Urothelium cell line (cell line): ENCODE data around the gene CFHR2.
A peak's percentile ranks its signal among the peaks of the same experiment; 100 is the strongest.
"Not testable (repeated sequence)": the region's sequence is repeated elsewhere in the genome, so short reads cannot be mapped to it uniquely, and the experiment has no call there.

Experiments
- DNase-seq: peaks from one replicate; pipeline ENCODE4 v3.0.0; 2011; ENCODE audit warnings: low spot score, mixed read lengths
- FAIRE-seq: peaks from 2 replicates; lab custom pipeline; 2011; peaks lifted over from hg19 to GRCh38; lab: Jason Lieb, UNC

The CFHR2 gene

DNA sequence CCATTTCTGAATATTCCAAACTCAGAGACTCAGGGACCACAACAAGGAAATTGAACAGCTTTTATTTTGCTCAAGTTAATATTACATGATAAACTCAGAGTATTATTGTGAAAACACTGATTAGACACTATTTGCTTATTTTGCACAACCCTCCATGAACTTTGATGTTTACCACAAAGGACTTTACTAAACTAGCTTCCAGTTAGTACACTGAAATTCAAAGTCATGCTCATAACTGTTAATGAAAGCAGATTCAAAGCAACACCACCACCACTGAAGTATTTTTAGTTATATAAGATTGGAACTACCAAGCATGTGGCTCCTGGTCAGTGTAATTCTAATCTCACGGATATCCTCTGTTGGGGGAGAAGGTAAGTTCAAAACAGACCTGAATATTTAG, at the start of gene CFHR2:
Gene CFHR2 (plus strand): TSS at position 171 of the 400 bp plus-strand sequence. CDS start 143 bp downstream, at position 314.
- FAIRE-seq, DNase-seq: not testable (repeated sequence)

GRCh38 chr1:196896355-196896754, 47.2 kb upstream of the CFHR2 start:
- FAIRE-seq (no peak), DNase-seq (no peak)

- FAIRE-seq (no peak), DNase-seq (no peak)
Observed at GRCh38 chr1:196897158-196897828, 46.2 kb upstream of the CFHR2 start.

DNA sequence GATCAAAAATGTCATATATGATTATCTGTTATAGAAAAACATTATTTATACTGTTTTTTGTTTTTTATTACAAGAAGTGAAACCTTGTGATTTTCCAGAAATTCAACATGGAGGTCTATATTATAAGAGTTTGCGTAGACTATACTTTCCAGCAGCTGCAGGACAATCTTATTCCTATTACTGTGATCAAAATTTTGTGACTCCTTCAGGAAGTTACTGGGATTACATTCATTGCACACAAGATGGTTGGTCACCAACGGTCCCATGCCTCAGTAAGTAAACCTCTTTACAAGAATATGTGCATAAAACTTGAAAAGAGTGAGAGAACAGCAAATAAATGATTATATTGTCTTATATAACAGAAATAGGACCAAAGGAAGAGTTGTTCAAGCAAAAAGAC, 41.2 kb upstream of the CFHR2 start:
- FAIRE-seq = no peak
- DNase-seq = no peak

GRCh38 chr1:196910215-196910614, 33.3 kb upstream of the CFHR2 start:
- DNase-seq (no peak), FAIRE-seq (no peak)

DNA sequence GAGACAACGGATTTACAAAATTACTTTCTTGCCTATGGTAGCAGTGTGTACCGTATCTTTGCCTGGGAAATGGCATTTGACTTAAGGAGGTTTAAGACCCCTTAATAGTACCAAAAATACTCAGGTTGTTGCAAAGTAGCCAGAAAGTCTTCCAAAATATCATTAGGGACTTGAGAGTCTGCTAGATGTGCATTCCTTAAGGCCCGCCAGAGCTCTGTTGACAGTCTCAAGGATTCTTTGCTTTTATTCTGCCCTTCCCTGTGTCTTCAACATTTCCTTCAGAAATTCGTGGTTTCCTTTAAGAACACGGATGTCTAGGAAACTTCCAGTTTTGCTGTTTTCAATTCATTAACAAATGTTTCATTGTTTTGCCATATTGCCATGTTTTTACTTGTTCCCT, 31.3 kb upstream of the CFHR2 start:
- FAIRE-seq, DNase-seq: not testable (repeated sequence)

DNA sequence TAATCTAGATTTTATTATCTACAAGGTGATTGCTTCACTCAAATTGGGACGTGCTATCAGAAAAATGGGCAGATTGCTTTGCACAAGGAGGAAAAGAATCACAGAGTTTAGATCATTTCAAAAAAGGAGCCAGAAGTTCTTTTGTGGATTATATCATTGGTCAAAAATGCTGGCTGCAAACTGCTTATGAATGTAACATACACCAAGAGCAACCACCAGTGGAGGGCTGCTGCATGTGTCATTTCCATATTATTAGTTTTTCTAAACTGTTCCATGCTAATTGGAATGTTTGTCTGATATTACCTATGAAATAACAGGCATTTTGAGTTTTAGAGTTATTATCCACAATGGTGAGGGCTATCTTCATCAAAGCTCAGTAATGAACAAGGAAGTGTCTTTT, 16.7 kb upstream of the CFHR2 start:
- DNase-seq, FAIRE-seq: not testable (repeated sequence)

GRCh38 chr1:196932853-196933252, 10.7 kb upstream of the CFHR2 start:
- FAIRE-seq, DNase-seq: not testable (repeated sequence)

DNA sequence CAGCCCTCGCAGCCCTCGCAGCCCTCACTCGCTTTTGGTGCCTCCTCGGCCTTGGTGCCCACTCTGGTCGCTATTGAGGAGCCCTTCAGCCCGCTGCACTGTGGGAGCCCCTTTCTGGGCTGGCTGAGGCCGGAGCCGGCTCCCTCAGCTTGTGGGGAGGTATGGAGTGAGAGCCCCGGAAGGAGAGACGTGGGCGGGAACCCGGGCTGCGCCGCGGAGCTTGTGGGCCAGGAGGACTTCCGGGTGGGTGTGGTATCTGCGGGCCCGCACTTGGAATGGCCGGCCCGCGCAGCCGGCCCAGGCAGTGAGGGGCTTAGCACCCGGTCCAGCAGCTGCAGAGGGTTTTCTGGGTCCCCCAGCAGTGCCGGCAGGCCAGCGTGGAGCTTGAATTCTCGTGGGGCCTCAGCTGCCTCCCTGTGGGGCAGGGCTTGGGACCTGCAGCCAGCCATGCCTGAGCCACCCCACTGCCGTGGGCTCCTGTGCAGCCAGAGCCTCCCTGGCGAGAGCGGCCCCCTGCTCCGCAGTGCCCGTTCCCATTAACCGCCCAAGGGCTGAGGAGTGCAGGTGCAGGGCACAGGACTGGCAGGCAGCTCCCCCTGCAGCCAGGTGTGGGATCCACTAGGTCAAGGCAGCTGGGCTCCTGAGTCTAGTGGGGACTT, 9.9 kb upstream of the CFHR2 start:
- FAIRE-seq (no peak), DNase-seq (peak; percentile 40)

GRCh38 chr1:196941474-196941873, 2.1 kb upstream of the CFHR2 start:
- FAIRE-seq, DNase-seq: not testable (repeated sequence)

DNA sequence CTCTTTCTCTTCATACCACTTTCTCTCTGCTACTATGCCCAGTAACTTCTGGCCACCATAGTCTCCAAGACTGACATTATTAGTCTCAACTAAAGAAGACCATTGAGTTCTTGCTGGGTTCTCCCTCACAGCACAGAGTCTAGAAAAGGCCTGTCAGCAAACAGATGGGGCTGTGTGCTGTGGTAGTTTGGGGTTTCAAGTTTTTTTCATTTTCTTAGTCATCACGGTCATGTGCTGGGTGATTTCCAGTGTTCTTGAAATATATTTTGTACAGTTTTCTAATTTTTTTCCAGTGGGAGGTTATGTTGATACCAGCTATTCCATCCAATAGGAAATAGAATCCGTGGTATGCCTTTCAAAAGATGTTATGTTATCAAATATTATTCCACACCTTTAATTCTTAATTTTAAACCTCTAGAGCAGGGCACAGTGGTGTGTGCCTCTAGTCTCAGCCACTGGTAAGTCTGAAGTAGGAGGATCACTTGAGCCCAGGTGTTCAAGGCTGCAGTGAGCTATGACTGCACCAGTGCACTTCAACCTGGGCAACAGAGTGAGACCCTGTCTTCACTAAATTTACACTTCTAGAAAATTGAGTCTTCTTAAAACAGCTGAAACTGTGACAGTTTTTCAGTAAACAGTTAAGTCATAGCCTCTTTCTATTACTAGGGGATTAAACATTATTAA, 8.3 kb downstream of the CFHR2 start:
- FAIRE-seq = no peak
- no peak for DNase-seq

- no peak for DNase-seq
- no peak for FAIRE-seq
Observed at GRCh38 chr1:196954778-196955177, 11.2 kb downstream of the CFHR2 start.

DNA sequence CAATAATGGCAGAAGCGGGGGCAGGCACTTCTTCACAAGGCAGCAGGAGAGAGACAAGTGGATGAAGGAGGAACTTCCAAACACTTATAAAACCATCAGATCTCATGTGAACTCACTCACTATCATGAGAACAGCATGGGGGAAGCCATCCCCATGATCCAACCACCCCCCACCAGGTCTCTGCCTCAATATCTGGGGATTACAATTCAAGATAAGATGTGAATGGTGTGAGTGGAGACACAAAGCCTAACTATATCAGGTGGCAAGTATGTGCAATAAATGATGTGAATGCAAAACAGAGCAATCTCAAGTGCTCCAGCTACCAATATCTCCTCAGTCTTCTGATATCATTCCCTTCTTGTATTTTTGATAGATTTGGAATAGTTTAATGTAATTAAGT, 12.4 kb downstream of the CFHR2 start:
- DNase-seq = no peak
- FAIRE-seq = no peak

DNA sequence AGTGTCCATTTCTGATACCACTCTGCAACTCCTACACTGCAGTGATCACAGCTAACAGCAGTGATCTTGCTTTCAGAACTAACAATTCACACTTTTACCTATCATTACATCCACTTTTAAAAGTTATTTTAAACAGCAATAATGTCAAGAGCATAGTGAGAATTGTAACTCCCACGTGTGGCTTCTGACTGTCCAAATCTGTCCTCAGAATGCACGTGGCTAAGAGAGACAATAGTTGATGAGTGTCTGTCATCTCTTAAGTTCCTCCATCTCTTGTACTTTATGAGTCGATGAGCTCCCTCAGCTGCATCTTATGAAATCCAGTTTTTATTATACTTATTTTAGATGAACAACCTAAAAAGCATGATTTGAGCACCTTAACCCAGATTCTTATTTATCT, 17.3 kb downstream of the CFHR2 start:
- FAIRE-seq = no peak
- DNase-seq = no peak

DNA sequence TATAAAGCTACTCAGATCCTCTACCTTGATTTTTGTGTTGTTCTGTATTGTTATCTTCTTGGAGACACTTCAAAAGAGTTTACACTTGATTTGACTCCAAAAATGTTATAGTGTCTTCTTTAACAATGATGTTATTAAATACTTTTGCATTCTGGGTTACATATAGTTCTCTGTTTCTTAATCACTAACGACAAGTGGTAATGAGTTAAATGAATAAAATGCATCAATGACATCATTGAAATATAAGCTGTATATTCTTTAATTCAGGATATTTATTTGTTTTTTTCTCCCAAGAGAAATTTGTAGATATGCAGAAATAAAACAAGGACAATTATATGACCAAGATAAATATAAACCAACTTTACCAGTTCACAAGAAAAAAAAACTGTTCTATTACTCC, 26.6 kb downstream of the CFHR2 start:
- DNase-seq (no peak), FAIRE-seq (no peak)

GRCh38 chr1:196976278-196976677, 32.7 kb downstream of the CFHR2 start:
- FAIRE-seq (no peak), DNase-seq (no peak)

DNA sequence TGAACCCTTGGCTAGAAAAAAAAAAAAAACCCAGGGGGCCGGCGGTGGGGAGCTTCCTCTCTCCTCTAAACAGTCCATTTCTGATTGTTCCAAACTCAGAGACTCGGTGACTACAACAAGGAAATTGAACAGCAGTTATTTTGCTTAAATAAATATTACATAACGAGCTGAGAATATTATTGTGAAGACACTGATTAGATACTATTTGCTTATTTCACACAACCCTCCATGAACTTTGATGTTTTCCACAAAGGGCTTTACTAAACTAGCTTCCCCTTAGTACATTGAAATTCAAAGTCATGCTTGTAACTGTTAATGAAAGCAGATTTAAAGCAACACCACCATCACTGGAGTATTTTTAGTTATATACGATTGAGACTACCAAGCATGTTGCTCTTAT, 33.7 kb downstream of the CFHR2 start, which contains the start of gene CFHR5:
Gene CFHR5 (plus strand): TSS at position 279 of the 400 bp plus-strand sequence. CDS start 109 bp downstream, at position 388.
- DNase-seq = no peak
- no peak for FAIRE-seq

DNA sequence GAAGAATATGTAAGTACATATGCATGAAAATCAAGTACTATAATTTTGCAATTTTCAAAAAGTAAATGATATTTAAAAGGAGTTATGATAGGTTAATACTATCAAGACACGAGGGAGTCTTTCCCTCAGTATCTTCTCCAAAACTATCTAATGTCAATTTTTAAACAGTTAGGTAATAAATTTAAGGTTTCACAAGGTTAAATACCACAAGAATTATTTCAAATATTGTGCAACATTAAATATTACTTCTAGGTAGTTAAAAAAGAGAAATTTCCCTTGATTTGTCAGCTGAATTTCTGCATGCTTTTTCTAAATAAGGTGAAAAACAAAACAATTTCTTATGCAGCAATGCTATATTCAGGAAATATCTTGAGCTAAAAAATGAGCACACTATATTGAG, 37.3 kb downstream of the CFHR2 start:
- no peak for FAIRE-seq
- no peak for DNase-seq

- not testable (repeated sequence) for DNase-seq, FAIRE-seq
Observed at GRCh38 chr1:196982247-196982646, 38.7 kb downstream of the CFHR2 start.

DNA sequence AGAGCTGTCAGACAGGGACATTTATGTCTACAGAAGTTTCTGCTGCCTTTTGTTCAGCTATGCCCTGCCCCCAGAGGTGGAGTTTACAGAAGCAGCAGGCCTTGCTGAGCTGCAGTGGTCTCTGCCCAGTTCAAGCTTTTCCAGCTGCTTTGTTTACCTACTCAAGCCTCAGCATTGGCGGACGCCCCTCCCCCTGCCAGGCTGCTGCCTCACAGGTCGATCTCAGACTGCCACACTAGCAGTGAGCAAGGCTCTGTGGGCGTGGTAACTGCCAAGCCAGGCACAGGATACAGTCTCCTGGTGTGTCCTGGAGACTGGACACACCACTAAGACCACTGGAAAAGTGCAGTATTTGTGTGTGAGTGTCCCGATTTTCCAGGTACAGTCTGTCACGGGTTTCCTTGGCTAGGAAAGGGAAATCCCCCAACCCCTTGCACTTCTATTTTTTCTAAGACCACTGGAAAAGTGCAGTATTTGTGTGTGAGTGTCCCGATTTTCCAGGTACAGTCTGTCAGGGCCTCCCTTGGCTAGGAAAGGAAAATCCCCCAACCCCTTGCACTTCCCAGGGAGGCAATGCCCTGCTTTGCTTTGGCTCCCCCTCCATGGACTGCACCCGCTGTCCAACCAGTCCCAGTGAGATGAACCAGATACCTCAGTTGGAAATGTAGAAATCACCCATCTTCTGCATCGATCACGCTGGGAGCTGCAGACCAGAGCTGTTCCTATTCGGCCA, 48.5 kb downstream of the CFHR2 start:
- FAIRE-seq = not testable (repeated sequence)
- DNase-seq = peak; percentile 7

DNA sequence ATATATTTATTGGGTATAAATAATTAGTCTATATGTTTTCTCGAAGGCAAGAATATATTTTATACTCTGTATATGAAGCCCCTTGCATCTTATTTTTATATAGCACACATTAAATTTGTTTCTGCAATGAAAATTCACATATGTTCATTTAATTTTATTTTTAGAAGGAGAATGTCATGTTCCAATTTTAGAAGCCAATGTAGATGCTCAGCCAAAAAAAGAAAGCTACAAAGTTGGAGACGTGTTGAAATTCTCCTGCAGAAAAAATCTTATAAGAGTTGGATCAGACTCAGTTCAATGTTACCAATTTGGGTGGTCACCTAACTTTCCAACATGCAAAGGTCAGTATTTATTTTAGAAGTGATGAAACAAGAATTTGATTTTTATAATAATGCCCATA, 50.4 kb downstream of the CFHR2 start:
- DNase-seq (no peak), FAIRE-seq (no peak)
